GM12892 (cell line): Measurements from ENCODE around the gene PDILT.

ENCODE experiments used
- POLR2A ChIP-seq: IDR thresholded peaks from 2 replicates; pipeline ENCODE4 v1.6.1; 2011; ENCODE audit warnings: low read depth, low read length, control low read depth
- POLR2AphosphoS5 ChIP-seq: IDR thresholded peaks from 2 replicates; pipeline ENCODE4 v1.6.1; 2011; ENCODE audit warnings: low read depth, low read length, control low read depth
- TAF1 ChIP-seq: IDR thresholded peaks from 2 replicates; pipeline ENCODE4 v1.6.1; 2011; ENCODE audit warnings: low read depth, mild to moderate bottlenecking, control low read depth, low read length, borderline replicate concordance

DNA sequence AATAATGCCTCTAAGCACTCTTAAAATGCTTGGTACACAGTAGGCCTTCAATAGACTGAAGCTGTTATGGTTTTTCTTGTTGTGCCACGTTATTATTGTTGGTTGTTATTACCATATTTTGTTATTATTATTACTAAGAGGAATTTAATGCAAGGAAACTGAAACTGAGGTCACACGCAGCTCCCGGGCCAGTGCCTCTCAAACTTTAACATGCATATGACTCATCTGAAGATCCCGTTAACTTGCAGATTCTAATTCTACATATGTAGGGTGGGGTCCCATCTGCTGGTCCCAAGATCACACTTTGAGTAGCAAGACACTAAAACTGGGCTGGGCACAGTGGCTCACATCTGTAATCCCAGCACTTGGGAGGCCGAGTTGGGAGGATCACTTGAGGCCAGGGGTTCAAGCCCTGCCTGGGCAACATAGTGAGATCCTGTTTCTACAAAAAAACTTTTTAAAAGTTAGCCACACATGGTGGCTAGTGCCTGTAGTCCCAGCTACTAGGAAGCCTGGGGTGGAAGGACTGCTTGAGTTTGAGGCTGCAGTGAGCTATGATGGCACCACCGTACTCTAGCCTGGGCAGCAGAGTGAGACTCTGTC is 5.7 kb upstream of the PDILT start:
- TF ChIP-seq TAF1 (no peak), POLR2A (no peak), POLR2AphosphoS5 (no peak)
